Right atrium auricular region (tissue), 2 donors: ENCODE measurements around the gene SLC17A9. TPM values are rescaled to one million over a fixed set of nuclear protein-coding genes. Genes with fewer than 3 reads are reported as not detected.

ENCODE experiments used
- DNase-seq: peaks from one replicate; pipeline ENCODE4 v3.0.0-alpha.2; 2019; ENCODE audit warnings: low spot score
- H3K27ac ChIP-seq, 2 donors: fragments of 200-600 bp; sonication (generic); 1 replicate in 1 of 2; 2 replicates in 1 of 2; pipeline ENCODE4 v1.5.1; 2016 to 2019
- H3K27me3 ChIP-seq, 2 donors: fragments of 200-600 bp; sonication (generic); one replicate each; pipeline versions ENCODE4 v1.5.1 to v1.6.0; 2017 to 2019
- H3K36me3 ChIP-seq: fragments of 200-600 bp; sonication (generic); one replicate; pipeline ENCODE4 v1.5.1; 2016
- H3K4me1 ChIP-seq, 2 donors: fragments of 200-600 bp; sonication (generic); one replicate each; pipeline versions ENCODE4 v1.5.1 to v1.6.0; 2017 to 2019
- H3K4me3 ChIP-seq, 2 donors: fragments of 200-600 bp; sonication (generic); 1 replicate in 1 of 2; 2 replicates in 1 of 2; pipeline ENCODE4 v1.5.1; 2017 to 2019; ENCODE audit warnings: mild to moderate bottlenecking in 1 of 2, moderate library complexity in 1 of 2
- H3K9me3 ChIP-seq, 2 donors: fragments of 200-600 bp; sonication (generic); one replicate each; pipeline ENCODE4 v1.5.1; 2019
- CTCF ChIP-seq, 2 donors: fragments of 200-600 bp; sonication (generic); IDR thresholded peaks; one replicate each; pipeline ENCODE4 v1.5.1; 2019; ENCODE audit warnings: antibody characterized with exemption in 2 of 2
- total RNA-seq, 2 donors: library from RNA; depleted of rRNA; stranded (reverse); fragments of >200 nt; gene quantifications; one replicate each; pipeline ENCODE4 v1.1.0, GENCODE V29; 2016

The SLC17A9 gene
- total RNA-seq, 2 donors from 2014 or later = 1.3 to 1.8 TPM

DNA sequence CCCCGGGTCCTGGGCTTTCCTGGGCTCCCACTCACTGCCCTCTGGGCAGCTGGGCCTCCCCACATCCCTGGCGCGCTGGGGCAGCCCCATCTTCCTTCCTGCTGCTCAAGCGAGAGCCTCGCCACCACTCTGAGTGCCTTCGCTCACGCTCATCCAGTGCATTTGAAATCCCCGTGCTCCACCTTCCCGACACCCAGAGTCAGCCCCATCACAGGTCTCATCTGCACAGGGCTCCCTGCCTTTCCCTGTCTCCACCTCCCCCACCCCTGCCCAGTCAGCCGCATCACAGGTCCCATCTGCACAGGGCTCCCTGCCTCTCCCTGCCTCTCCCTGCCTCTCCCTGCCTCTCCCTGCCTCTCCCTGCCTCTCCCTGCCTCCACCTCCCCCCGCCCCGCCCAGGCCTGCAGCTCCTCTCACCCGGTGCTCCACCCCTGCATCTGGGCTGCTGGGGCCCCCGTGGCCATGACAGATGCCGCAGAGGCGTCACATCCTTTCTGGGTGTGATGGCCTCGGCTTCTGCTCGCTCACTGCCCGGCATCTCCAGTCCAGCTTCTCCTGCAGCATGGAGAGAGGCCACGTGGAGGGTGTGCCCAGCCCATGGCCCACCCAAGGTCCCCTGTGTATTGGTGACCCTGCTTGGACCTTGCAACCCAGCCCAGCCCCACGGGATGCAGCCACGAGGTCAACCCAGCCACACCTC is 63.3 kb downstream of the SLC17A9 start:
- Histone ChIP-seq H3K4me3 (no peak overlapping the region), H3K27me3 (peaks cover 0 to 7% of the 10 kb centered on the region in 2 donors), H3K9me3 (peaks cover 3 to 34% of the 10 kb centered on the region in 2 donors), H3K36me3 (no peaks in the 10 kb centered on the region), H3K27ac (no peak overlapping the region), H3K4me1 (no peaks in the 10 kb centered on the region)
- DNase-seq = no peak
- no peak for TF ChIP-seq CTCF (IDR thresholded peaks at IDR 0.05)

- H3K27ac ChIP-seq = no peak overlapping the region
- H3K4me1 ChIP-seq = no peaks in the 10 kb centered on the region
- no peaks in the 10 kb centered on the region for H3K36me3 ChIP-seq
- H3K27me3 ChIP-seq = peaks cover 0 to 7% of the 10 kb centered on the region in 2 donors
- no peak overlapping the region for H3K4me3 ChIP-seq
- TF ChIP-seq CTCF (IDR thresholded peaks at IDR 0.05) = no peak
- no peak for DNase-seq
- peaks cover 3 to 38% of the 10 kb centered on the region in 2 donors for H3K9me3 ChIP-seq
Observed at GRCh38 chr20:63016514-63017075, 64.1 kb downstream of the SLC17A9 start.

DNA sequence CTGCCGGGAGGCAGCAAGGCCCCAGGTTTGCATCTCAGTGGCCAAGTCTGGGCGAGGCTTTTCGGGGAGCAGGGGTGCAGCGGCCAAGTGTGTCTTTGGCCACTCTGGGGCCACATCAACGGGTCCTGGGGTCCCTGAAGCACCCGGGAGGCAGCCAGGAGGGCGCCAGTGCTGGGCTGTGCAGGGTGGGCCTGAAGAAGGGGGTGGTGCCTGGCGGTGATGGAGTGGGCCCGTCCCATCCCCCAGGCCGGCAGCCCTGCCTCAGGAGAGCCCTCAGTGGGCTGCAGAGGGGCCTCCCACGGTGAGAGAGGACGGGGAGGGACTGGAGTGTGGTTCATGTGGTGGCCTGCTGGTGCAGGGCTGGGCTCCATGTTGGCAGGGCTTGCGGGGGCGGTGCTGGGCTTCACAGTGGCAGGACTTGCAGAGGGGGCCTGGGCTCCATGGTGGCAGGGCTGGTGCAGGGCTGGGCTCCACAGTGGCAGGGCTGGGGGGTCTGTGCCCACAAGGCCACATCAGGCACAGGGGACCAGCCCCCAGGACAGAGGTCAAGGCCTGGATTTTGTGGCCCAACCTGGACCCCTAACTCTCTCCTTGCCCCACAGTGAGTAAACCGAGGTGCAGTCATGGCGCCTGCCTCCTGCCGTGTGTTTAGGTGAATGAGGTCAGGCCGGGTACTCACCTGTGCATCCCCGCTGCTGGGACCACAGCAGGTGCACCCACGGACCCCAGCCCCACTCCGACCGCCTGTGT is 64.7 kb downstream of the SLC17A9 start:
- H3K9me3 ChIP-seq = peaks cover 3 to 38% of the 10 kb centered on the region in 2 donors
- no peaks in the 10 kb centered on the region for H3K36me3 ChIP-seq
- H3K27me3 ChIP-seq = peaks cover 0 to 7% of the 10 kb centered on the region in 2 donors
- no peak overlapping the region for H3K27ac ChIP-seq
- no peak for TF ChIP-seq CTCF (IDR thresholded peaks at IDR 0.05)
- no peaks in the 10 kb centered on the region for H3K4me1 ChIP-seq
- DNase-seq = no peak
- no peak overlapping the region for H3K4me3 ChIP-seq

GRCh38 chr20:63017826-63018411 is 65.4 kb downstream of the SLC17A9 start:
- no peaks in the 10 kb centered on the region for H3K36me3 ChIP-seq
- H3K4me3 ChIP-seq = no peak overlapping the region
- H3K27me3 ChIP-seq = peaks cover 0 to 7% of the 10 kb centered on the region in 2 donors
- DNase-seq = no peak
- peaks cover under 1 to 32% of the 10 kb centered on the region in 2 donors for H3K9me3 ChIP-seq
- no peak overlapping the region for H3K27ac ChIP-seq
- no peak for TF ChIP-seq CTCF (IDR thresholded peaks at IDR 0.05)
- no peaks in the 10 kb centered on the region for H3K4me1 ChIP-seq

Other genes starting within 250 kb of the SLC17A9 start
- under 1 TPM in 1 of 2 donors, not detected in 1; 0.43 TPM for gene NTSR1, start 243.9 kb upstream of the SLC17A9 start, total RNA-seq
- 10 to 100 TPM in 1 of 2 donors, 1 to 10 TPM in 1; 8.4 to 11.1 TPM for gene MRGBP, start 156.2 kb upstream of the SLC17A9 start, total RNA-seq
- gene OGFR, start 147.9 kb upstream of the SLC17A9 start, total RNA-seq = 10 to 100 TPM; 17.3 to 31.2 TPM
- 1 to 10 TPM; 4.2 to 5.7 TPM for gene COL9A3, start 135.7 kb upstream of the SLC17A9 start, total RNA-seq
- 1 to 10 TPM; 4.8 to 6.4 TPM for gene TCFL5, start 90.9 kb upstream of the SLC17A9 start, total RNA-seq
- 10 to 100 TPM; 34.7 to 37.5 TPM for gene DIDO1, start 26.2 kb upstream of the SLC17A9 start, total RNA-seq
- 10 to 100 TPM; 16.8 to 18.7 TPM for gene GID8, start 14.6 kb upstream of the SLC17A9 start, total RNA-seq
- gene BHLHE23, start 54.3 kb downstream of the SLC17A9 start, total RNA-seq = not detected